RKO (cell line): Measurements from ENCODE around the gene RRP1B.
A peak's percentile ranks its signal among the peaks of the same experiment; 100 is the strongest.
"Not testable (repeated sequence)": the region's sequence is repeated elsewhere in the genome, so short reads cannot be mapped to it uniquely, and the experiment has no call there.

Experiments used
- DNase-seq: peaks from one replicate; pipeline ENCODE4 v3.0.0-alpha.2; 2016; ENCODE audit warnings: low spot score

RRP1B gene

DNA sequence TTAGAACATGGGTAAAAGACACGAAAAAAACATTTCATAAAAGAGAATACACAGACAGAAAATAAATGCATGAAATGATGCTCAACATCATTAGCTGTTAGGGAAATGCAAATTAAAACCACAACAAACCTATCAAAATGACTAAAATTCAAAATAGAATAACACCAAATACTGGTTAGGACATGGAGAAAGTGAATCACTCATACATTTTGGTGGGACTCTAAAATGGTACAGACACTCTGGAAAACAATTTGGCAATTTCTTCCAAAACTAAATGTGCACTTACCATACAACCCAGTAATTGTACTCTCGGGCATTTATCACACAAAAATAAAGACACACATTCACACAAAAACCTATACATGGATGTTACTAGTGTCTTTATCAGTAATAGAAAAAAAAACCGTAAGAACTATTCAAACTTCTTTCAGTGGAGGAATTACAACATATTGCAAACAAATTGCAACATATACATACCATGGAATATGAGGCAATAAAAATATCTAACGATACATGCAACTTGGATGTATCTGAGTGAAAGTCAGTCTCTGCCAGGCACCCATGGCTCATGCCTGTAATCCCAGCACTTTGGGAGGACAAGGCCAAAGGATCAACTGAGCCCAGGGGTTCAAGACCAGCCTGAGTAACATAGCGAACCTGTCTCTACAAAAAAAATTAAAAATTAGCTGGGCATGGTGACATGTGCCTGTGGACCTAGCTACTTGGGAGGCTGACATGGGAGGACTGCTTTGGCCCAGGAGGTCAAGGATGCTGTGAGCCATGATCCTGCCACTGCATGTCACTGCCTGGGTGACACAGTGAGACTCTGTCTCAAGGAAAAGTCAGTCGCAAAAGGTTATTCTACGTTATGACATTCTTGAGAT is 19.6 kb upstream of the RRP1B start:
- DNase-seq: no peak

DNA sequence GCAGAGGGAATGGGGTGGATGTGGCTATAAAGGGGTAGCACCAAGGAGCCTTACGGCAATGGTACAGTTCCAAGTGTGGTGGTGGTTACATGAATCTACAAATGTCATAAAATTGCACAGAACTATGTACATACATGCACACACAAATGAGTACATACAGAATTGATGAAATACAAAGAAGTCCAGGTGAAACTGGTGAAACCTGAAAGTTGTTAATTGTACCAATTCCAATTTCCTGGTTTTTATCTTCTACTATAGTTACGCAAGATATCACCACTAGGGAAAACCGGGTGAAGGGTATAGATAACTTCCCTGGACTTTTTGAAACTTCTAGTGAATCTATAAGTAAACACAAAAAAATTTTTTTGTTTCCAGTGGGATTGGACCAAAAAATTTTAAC is 19.0 kb upstream of the RRP1B start:
- no peak for DNase-seq

DNA sequence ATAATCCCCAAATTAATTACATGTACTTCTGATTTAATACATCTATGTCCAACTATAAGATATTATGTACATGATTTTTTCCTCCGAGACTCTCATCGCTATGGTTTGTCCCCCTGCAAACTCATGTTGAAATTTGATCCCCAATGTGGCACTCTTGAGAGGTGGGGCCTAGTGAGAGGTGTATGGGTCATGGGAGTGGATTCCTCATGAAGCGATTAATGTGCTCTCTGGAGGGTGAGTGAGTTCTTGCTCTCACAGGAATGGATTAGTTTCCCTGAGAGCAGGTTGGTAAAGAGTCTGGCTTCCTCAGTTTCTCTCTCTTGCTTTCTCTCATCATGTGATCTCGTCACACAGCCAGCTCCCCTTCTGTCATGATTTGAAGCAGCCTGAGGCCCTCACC is 16.2 kb upstream of the RRP1B start:
- DNase-seq: no peak

DNA sequence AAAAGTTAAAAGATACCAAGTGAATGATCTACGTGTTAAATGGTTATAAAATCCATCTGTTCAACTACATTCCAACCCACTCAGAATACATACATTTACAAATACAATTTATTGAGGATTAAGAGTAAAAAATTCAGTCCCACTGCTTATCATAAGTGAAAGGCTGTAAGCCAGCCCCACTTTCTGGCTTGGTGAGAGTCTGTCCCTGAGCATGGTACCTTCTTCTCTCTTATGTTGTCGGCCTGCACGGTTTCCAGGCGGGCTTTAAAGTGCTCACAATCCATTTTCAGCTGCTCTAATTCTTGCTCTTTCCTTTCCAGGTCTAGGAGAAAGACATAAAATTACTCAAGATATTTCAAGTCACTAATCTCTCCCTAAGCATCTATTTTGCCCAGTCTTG is 15.3 kb upstream of the RRP1B start:
- DNase-seq: no peak

DNA sequence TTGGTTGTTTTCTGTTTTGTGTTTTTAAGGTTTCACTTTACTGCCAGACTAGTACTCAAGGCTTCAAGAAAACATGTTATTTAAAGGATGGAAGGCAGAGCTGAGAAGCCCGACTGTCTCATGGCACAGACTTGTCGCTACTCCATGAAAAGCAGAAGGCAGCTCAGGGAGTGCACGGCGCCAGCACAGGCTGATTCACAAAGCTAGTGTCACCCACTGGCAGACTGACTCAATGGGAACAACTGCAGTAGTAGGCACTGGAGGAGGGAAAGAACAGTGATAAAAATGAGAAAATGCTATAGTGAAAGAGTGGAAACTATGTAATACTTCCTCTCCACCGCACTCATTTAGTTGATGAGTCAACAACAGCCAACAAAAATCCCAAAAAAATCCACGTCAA is 14.8 kb upstream of the RRP1B start:
- peak; percentile 61 for DNase-seq

DNA sequence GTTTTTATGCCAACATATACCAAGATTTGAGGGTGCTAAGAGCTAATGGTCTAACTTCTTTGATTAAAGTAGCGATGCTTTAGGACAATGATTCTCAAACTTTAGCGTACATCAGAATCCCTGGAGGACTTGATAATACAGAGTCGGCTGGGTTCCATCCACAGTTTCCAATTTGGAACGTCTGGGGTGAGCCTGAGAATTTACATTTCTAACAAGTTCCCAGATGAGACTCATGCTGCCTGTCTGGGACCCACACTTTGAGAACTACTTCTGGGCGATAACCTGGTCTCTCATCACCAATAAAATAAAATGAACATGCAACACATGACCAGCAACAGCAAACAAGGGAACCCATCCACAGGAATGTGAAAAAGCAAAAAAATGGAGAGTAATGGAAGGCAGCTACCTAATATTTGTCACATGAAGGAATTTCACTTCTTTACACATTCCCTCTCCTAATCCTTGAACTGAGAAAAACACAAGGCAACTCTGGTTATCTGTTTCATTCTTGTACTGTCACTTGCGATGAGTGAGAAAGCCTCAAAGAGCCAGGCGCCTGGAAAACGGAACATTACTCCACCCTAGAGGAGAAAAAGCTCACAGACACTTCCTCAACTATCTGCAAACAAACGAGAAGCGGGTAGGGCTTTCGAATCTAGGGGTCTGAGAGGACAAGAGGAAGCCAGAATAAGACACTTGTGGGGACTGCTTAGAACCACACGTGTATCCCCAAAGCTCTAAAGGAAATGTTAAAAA is 14.0 kb upstream of the RRP1B start:
- no peak for DNase-seq

DNA sequence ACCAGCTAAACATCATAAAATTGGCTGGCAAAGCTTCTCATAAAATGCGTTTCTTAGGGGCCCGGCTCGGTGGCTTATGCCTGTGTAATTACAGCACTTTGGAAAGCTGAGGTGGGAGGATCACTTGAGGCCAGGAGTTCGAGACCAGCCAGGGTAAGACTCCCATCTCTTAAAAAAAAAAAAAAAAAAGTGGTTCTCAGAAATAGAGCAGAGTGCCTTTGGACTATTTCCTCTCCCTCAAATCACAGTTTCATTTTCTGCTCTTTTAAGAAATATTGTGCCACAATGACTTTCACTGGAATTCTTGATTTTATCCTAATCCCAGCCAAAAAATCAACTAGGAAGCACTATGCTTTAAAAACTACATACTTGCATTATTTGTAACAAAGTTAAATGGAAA is 13.4 kb upstream of the RRP1B start:
- DNase-seq: no peak

DNA sequence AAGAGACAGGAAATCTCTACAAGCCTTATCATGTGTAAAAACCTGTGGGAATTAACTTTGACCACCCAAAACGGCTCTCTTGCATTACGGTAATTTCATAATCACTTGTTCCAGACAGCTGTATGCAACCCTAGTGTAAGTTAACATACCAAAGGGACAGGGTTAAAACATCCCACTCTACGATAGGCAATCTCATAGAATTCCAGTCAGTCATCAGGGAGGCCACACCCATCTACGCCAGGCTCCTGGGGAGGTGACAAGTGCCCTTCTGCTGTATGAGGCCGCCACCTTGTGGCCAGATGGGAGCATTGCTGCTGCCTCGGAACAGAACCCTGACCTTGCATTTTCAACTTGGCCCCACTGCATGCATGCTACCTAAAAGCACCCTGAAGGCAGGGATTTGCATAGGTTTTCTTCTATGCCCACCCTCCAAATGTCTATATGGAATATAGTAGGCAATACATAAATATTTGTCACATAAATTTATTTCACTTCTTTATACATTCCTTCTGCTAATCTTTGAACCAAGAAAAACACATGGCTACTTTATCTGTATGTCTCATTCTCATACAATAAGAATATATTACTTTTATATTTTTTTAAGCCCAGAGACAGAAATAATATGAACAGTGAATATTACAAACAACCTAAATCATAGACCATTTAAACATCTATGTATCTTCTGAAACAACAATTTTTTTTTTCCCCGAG is 12.7 kb upstream of the RRP1B start:
- DNase-seq: peak; percentile 95

DNA sequence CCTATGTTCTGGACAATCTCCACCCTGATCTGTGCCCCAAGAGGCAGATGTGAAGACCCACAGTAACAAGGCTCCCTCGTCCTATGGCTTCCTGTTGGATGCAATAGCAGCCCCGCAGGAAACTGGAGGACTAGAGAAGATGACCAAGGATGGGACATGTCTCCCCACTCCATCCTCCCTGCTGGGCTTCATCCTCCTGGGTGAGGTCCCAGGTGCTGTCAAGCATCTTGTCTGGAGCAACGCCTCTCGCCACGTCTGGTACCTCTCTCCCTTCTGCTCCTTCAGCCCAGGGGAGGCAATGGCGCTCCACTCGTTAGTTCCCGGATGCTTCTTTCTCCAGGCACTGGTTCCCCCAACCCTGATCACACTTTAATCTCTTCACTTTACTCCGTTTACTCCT is 11.2 kb upstream of the RRP1B start:
- no peak for DNase-seq

DNA sequence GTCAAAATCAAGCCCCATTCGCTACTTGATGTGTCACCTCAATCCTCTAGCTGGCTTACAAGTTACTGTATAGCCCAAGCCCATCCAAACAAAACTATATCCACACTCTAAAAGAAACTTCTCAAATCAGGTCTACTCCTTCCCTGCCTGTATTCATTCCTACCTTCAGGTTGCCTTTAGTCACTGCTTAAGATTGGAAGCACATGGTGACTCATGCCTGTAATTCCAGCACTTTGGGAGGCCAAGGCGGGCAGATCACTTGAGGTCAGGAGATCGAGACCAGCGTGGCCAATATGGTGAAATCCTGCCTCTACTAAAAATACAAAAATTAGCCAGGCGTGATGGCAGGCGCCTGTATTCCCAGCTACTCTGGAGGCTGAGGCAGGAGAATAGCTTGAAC is 7.4 kb upstream of the RRP1B start:
- DNase-seq: not testable (repeated sequence)

DNA sequence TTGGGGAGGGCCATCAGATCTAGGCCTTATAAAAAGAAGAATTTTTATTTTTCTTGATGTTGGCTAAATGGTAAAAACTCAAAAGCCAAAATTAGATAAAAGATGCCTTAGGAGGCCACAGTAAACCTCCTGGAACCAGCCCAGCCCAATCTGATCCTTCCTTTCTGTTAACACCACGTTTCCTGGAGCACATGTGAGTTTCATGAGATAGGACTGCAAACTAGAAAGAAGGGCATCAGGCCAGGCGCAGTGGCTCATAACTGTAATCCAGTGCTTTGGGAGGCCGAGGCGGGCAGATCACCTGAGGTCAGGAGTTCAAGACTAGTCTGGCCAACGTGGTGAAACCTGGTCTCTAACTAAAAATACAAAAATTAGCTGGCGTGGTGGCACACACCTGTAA is 6.7 kb upstream of the RRP1B start:
- no peak for DNase-seq

DNA sequence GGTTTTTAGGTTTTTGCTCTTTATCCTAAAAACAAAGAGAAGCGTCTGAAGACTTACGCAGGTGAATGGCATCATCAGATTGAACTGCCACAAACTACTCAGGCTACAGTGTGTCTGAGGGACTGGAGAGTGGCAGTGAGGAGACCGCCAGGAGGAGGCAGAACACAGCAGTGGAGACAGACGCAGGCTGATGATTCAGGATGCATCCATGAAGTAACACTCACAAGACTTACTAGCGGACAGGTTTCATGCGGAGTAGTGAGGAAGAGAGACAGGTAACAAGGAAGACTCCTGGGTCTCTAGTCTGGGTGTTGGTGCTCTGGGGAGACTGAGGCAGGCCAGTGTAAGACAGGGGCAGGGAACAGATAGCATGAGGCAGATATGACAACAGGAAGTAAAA is 5.7 kb upstream of the RRP1B start:
- no peak for DNase-seq

DNA sequence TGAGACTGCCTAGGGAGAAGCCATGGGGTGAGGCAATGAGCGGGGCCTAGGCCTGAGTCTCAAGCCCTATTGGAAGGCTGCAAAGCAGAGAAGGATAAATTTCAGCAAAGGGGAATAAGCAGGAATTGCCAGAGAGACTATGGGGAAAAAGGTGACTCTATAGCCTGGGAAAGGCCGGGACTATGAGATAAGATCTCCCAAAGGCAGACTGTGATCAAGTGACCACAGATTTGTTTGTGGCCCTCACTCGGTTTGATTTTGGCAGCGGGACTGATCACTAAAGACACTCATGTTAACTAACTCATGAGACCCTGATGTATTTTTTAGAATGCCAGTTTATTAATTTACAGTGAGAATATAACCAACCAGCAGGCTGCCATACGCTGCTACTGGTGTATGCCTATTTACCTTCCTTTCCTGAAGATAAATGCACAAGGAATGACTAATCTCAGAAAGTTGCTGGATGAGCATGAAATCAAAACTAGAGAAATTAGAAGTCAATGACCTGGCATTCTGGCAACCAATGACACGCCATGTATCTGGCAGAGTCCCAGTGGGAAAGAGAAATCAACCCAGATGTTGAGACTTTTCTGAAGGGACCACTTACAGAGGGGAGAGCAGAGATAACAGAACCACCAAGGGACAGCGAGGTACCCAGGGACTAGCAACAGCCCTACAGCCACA is 4.4 kb upstream of the RRP1B start:
- no peak for DNase-seq

DNA sequence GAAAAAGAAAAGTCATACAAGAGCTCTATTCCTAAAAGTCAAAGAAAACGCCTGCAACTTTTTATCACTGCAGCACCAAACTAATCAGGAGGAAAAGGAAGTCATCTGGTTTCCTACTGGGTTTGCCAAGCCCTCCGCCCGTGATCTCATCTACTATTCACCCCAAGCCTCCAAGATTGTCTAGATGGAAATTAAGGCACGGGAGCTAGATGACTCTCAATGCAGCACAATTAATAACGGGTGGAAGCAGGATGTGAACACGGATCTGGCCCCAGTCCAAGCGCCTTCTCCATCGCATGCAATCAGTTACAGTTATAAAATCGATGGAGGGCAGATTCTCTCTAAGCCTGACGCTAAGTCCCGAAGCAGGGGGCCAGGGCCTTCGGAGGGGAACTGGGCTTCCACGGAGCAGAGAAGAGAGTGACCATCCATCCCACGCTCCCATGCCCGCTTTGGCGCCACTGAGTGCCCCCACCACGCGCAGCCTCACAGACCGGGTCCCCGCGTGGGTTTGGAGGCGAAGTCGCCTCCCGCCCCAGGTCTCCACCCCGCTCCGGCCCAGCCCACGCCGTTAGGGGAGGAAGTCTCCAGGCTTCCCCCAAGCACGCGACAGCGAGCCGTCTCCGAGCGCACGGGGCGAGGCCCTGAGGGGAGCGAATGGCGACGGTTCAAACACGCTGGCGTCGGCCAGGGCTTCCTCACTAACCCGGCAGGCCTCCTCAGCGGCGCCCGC is 1.8 kb upstream of the RRP1B start:
- no peak for DNase-seq

DNA sequence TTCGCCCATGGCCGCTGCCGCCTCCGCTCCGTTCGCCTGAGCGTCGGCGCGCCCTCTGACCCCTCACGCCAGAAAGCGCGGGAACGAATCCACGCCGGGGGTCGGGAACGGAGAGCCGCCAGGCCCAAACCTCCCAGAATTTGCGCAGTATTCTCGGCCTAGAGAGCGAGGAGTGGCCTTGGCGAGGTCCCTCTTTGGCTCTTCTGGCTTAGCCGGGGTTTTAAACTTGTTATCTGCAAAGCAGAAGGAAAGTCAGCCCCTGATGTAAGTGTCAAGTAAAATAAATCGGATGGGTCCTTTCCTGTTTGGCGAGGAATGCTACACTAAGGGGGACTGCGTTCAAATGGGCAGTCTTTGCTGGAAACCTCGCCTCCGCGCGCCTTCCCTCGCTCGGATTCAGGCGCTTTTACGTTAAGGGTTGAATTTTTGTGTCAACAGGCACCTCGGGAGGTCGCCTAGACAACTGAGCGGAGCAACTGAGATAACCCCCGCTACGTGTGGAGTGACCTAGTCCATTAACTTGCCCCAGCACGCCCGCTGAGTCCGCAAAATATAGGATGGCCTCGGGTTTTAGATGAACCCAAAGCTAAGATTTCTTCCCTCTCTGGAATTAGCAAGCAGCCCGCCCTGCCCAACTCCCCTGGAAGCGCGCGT is 1.1 kb upstream of the RRP1B start:
- no peak for DNase-seq

DNA sequence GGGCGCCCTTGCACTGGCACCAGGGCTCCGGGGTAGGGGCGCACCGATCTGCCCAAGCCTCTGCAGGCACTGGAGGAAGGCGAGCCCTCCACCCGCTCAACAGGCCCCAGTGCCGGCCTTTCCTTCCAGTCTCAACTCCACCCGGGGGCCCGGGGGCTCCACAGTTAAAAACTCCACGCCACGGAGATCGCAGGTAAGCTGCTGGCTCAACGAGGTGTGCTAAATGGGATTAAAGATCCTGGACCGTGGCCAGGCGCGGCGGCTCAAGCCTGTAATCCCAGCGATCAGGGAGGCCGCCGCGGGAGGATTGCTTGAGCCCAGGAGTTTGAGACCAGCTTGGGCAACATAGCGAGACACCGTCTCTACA is 608 bp upstream of the RRP1B start:
- DNase-seq: no peak

DNA sequence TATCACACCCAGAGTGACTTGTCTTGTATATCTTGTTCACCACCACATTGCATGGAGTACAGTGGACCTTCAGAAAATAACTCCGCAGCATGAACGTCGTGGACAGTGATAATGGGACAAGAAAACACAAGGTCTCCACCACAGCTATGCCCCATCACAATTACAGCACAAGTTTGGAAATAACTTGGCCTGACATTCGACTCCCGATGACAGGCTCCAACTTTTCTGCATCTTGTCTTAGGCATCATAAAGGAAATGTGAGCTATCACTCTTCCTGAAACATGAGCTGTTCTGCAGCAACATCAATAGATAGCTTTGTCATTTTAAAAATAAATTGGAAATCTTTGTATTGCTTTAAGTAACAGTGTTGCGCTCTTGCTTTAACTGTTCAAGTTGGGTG is 2.9 kb downstream of the RRP1B start:
- no peak for DNase-seq

DNA sequence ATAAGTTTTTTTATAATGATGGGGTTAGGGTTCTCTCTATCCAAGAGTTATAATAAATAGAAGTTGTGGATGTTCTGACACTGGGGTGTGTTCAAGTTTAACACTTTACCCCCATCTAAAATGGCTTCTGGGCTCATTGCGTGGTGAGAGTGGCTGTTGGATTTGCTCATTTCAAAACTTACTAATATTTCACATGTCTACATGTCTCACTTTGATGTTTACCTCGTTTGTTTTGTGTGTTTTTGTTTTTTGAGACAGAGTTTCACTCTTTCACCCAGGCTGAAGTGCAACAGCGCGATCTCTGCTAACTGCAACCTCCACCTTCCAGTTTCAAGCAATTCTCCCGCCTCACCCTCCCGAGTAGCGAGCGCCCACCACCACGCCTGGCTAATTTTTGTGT is 3.7 kb downstream of the RRP1B start:
- no peak for DNase-seq

DNA sequence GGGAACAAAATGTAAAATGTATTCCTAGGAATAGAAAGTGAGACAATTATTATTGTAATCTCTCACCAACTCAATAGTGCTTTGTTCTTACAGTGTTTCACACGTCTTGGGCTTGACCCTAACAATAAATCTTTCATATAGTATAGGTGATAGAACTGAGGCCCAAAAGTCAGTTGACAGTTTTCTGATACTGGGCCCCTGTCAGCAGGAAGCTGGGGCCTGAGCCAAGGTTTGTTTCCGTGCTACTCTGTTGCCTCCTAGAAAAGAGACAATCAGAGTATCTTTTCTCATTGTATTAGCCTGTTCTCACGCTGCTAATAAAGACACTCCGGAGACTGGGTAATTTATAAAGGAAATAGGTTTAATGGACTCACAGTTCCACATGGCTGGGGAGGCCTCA is 5.0 kb downstream of the RRP1B start:
- DNase-seq: no peak

DNA sequence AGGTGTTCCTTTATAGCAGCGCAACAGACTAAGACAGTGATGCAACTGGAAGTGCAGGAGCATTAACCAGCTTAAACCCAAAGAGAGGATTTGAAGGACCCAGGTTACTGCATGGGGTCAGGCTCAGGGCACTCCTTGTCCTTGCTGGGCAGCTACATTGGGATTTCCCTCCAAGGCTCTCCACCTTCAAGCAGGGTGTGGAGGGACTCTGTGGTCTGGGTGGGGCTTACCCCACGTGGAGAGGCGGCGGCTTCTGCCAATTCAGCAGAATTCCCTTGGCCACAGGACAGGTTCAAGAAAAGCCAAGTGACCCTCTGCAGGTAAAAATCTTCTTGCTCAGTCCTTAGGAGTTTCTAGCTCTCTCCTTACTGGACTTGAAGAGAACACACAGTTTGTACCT is 6.5 kb downstream of the RRP1B start:
- DNase-seq: no peak
